Esophagus squamous epithelium (tissue), 4 donors: ENCODE data around the gene NXPE3.

Source experiments
- POLR2A ChIP-seq, 4 donors: fragments of 450-650 bp; IDR thresholded peaks; one replicate each; pipeline ENCODE4 v1.6.1; 2017; ENCODE audit warnings: antibody characterized with exemption in 4 of 4, mild to moderate bottlenecking in 4 of 4, moderate library complexity in 3 of 4
- TF ChIP-seq, protein P1 (sequence below), 6 experiments: fragments of 450-650 bp in 4 of 6; fragments of 200-600 bp in 2 of 6; sonication (generic) in 2 of 6; IDR thresholded peaks; one replicate each; pipeline ENCODE4 v1.5.1; 2016 to 2019; ENCODE audit warnings: antibody characterized with exemption in 6 of 6, mild to moderate bottlenecking in 4 of 6, moderate library complexity in 4 of 6

DNA sequence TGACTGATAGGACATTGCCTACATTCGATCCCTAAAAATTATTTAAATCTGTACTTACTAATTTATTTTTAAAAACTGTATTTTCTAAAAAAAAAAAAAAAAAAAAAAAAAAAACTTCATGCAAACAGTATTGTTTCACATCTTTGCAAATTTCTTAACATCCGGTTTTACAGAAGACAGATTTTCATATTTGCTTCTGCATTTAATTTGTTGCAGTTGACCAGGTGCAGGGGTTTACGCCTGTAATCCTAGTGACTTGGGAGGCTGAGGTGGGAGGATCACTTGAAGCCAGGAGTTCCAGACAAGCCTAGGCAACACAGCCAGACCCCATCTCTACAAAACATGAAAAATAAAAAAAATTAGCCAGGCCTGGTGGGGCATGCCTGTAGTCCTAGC lies 63.9 kb downstream of the NXPE3 start:
- no peak for TF ChIP-seq POLR2A (IDR thresholded peaks at IDR 0.05)
- TF ChIP-seq, protein P1, sequence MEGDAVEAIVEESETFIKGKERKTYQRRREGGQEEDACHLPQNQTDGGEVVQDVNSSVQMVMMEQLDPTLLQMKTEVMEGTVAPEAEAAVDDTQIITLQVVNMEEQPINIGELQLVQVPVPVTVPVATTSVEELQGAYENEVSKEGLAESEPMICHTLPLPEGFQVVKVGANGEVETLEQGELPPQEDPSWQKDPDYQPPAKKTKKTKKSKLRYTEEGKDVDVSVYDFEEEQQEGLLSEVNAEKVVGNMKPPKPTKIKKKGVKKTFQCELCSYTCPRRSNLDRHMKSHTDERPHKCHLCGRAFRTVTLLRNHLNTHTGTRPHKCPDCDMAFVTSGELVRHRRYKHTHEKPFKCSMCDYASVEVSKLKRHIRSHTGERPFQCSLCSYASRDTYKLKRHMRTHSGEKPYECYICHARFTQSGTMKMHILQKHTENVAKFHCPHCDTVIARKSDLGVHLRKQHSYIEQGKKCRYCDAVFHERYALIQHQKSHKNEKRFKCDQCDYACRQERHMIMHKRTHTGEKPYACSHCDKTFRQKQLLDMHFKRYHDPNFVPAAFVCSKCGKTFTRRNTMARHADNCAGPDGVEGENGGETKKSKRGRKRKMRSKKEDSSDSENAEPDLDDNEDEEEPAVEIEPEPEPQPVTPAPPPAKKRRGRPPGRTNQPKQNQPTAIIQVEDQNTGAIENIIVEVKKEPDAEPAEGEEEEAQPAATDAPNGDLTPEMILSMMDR (IDR thresholded peaks at IDR 0.05) = no peak
